ENCODE data around the gene SEPTIN1.
A peak's percentile ranks its signal among the peaks of the same experiment; 100 is the strongest.

GRCh38 chr16:30430428-30430970, 48.1 kb upstream of the SEPTIN1 start:
- TF ChIP-seq HNRNPH1 (optimal IDR thresholded peaks at IDR 0.05; ENCODE audit: low read depth, low read length) = no peak
- TF ChIP-seq ETV5 (CRISPR knock-in tag; IDR thresholded peaks at IDR 0.05; ENCODE audit: borderline replicate concordance) = peak; percentile 16; the same call in 1 of the 2 replicates
- TF ChIP-seq U2AF1 (optimal IDR thresholded peaks at IDR 0.05; ENCODE audit: low read depth, low read length) = no peak
- no peak for TF ChIP-seq NFE2 (CRISPR knock-in tag; IDR thresholded peaks at IDR 0.05)
